ENCODE data around the gene STEAP2.

Gene STEAP2

DNA sequence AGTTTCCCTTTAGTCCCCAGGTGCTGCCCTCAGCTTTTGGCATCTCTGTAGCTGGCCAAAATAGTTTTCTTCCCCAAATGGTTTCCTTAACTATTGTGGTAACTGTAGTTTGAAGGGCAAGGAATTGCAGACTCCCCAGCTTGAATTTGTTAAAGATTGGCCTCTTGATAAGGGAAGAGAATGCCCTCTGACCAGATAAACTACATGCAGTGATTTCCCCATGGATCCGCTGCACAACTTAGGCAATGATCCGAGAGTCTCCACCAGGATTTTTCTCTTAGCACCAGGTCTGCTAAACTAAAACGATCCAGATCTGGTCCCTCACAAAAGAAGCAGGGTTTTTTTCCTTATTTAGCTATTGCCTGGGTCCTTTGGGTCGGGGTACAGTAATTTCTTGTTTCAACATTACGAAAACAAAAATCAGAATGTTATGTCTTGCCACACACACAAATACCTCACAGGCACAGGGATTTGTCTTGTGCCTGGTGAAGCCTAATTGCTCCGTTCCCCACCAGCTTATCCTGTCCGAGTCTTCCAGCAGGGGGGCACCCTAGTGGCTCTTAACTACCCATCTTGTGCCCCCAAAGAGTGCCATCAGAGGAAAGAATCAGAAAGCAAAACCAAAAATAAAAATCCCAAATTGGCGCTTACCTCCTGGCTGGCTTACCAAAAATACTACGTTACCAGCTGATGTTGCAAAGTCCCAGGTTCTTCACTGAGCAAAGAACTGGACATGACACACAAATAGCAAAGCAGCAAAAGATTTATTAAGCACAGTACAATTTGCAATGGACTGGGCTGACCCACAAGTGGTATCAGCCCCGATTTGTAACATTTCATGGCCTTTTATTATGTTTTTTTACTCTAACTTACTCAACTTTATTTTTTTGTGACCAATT is 16.4 kb upstream of the STEAP2 start:
- Histone ChIP-seq H3K36me3 (ENCODE audit: control insufficient read depth, insufficient read depth, low read length) (no peaks in the 10 kb centered on the region), H3K4me3 (ENCODE audit: extremely low read depth, insufficient read depth, low read length, poor library complexity, severe bottlenecking) (no peak overlapping the region), H3K4me1 (ENCODE audit: control insufficient read depth, insufficient read depth, low read length, poor library complexity, severe bottlenecking) (no peaks in the 10 kb centered on the region), H3K27ac (ENCODE audit: low read depth, low read length, severe bottlenecking) (no peak overlapping the region), H3K9me3 (ENCODE audit: control insufficient read depth, low read length) (peaks cover 11% of the 10 kb centered on the region)
- WGBS, 2 experiments (ENCODE audit: insufficient coverage in 2 of 2) = 76 to 78% methylated on average over 9 of the region's 10 CpGs

DNA sequence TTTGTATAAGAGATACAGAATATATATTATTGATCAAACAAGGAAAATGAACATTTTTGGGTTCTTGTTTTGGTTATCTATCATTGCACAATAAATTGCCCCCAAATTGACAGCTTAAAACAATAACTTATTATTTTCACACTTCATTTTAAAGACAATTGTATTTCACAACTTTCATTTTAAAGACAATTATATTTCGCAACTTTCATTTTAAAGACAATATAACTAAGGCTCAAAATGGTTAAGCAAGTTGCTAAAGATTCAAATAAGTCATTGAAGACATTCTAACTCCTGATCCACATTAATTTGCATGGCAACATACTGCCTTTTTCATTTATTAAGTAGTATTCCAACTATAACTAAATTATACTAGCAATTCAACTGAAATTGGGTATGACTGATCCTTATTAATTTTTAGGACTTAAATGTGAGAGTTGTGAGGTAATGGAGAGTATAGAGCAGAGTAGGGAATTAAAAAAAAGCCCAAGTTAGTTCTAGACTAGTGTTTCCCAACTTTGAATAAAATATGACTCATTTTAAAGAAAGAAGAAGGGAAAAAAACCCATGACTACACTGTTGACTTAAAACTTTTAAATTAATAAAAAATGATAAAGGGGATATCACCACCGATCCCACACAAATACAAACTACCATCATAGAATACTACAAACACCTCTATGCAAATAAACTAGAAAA is 9.9 kb upstream of the STEAP2 start:
- H3K36me3 ChIP-seq (ENCODE audit: control insufficient read depth, insufficient read depth, low read length) = no peaks in the 10 kb centered on the region
- no peaks in the 10 kb centered on the region for H3K4me1 ChIP-seq (ENCODE audit: control insufficient read depth, insufficient read depth, low read length, poor library complexity, severe bottlenecking)
- H3K4me3 ChIP-seq (ENCODE audit: extremely low read depth, insufficient read depth, low read length, poor library complexity, severe bottlenecking) = no peak overlapping the region
- H3K27ac ChIP-seq (ENCODE audit: low read depth, low read length, severe bottlenecking) = no peak overlapping the region
- H3K9me3 ChIP-seq (ENCODE audit: control insufficient read depth, low read length) = no peaks in the 10 kb centered on the region
- 100% methylated on average over 1 of the region's 2 CpGs; no CpG with 5 or more reads in 1 of the 2 experiments for WGBS, 2 experiments (ENCODE audit: insufficient coverage in 2 of 2)

DNA sequence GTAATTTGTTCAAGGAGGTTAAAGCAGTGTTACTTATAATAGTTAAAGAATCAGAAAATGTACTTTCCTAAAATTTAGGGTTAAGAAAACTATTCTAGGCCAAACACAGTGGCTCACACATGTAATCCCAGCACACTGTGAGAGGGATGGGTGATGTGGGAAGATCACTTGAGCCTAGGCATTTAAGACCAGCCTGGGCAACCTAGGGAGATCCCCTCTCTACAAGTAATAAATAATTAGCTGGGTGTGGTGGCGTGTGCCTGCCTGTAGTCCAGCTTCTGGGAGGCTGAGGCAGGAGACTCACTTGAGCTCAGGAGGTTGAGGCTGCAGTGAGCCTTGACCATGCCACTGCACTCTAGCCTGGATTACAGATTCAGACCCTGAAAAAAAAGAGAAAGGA is 3.6 kb upstream of the STEAP2 start:
- no peak overlapping the region for H3K4me3 ChIP-seq (ENCODE audit: extremely low read depth, insufficient read depth, low read length, poor library complexity, severe bottlenecking)
- H3K4me1 ChIP-seq (ENCODE audit: control insufficient read depth, insufficient read depth, low read length, poor library complexity, severe bottlenecking) = peaks cover 4% of the 10 kb centered on the region
- H3K36me3 ChIP-seq (ENCODE audit: control insufficient read depth, insufficient read depth, low read length) = no peaks in the 10 kb centered on the region
- no CpG with 5 or more reads among the region's 1 CpG for whole genome bisulfite sequencing, 2 experiments (ENCODE audit: insufficient coverage in 2 of 2)
- H3K9me3 ChIP-seq (ENCODE audit: control insufficient read depth, low read length) = no peaks in the 10 kb centered on the region
- H3K27ac ChIP-seq (ENCODE audit: low read depth, low read length, severe bottlenecking) = no peak overlapping the region

DNA sequence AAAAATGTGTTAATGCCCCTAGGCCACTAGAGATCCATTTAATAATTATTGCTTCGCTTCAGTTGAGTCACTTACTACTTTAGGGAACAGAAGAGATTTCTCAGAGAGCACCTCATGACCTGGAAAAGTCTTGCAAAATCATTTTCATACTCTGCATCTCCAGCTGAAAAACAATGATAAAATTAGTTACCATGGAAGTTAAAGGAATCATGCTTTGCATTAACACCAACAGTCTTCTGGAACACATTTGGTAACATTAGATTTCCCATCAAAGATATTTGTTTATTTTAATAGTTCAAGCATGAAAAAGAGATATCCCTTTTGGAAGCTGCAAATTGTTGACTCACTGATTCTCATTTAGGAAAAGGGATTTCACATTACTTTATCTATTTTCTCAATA is 1.8 kb upstream of the STEAP2 start:
- H3K4me3 ChIP-seq (ENCODE audit: extremely low read depth, insufficient read depth, low read length, poor library complexity, severe bottlenecking) = no peak overlapping the region
- 100% methylated on average over 1 of the region's 1 CpG; no CpG with 5 or more reads in 1 of the 2 experiments for WGBS, 2 experiments (ENCODE audit: insufficient coverage in 2 of 2)
- no peaks in the 10 kb centered on the region for H3K9me3 ChIP-seq (ENCODE audit: control insufficient read depth, low read length)
- no peak overlapping the region for H3K27ac ChIP-seq (ENCODE audit: low read depth, low read length, severe bottlenecking)
- H3K36me3 ChIP-seq (ENCODE audit: control insufficient read depth, insufficient read depth, low read length) = no peaks in the 10 kb centered on the region
- H3K4me1 ChIP-seq (ENCODE audit: control insufficient read depth, insufficient read depth, low read length, poor library complexity, severe bottlenecking) = peaks cover 4% of the 10 kb centered on the region

DNA sequence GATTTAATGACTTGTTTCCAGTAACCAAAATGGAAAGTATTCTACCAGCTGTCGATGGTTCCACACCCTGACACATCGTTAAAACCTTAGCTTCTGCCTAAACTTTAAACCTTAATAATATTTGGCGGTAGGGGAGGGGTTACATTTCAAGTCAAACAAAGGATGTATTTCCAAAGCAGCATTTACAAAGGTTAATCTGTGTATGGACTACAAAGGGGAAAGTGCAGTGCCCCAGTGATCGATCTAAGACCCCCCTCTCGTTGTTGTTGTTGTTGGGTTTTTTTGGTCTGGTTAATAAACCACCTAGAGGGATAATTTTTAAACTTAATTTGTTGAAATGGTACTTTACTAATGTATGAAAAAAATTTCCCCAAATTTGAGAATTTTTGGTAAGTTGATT is 1.1 kb upstream of the STEAP2 start:
- no peak overlapping the region for H3K27ac ChIP-seq (ENCODE audit: low read depth, low read length, severe bottlenecking)
- H3K9me3 ChIP-seq (ENCODE audit: control insufficient read depth, low read length) = no peaks in the 10 kb centered on the region
- no peaks in the 10 kb centered on the region for H3K36me3 ChIP-seq (ENCODE audit: control insufficient read depth, insufficient read depth, low read length)
- H3K4me1 ChIP-seq (ENCODE audit: control insufficient read depth, insufficient read depth, low read length, poor library complexity, severe bottlenecking) = peaks cover 4% of the 10 kb centered on the region
- WGBS, 2 experiments (ENCODE audit: insufficient coverage in 2 of 2) = no CpG with 5 or more reads among the region's 5 CpGs
- H3K4me3 ChIP-seq (ENCODE audit: extremely low read depth, insufficient read depth, low read length, poor library complexity, severe bottlenecking) = no peak overlapping the region

DNA sequence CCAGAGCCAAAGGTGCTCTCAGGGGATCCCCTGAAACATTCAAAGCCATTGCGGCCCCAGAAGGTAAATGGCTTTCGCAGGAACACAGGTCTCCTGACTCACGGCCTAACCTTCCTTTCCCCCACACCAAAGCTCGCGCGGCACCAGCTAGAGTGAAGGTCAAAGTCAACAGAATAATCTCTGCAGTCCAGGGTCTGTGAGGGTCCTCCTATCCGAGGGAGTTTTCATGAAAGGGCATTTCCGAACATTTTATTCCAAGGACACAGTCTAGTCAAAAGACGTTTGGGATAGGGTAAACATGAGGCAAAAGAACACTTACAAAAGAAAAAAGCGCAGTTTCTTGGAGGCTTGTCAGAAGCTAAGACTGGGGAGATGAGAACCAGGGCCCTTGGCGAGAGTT is 559 bp upstream of the STEAP2 start:
- 10 to 12% methylated on average over 8 to 9 of the region's 11 CpGs for WGBS, 2 experiments (ENCODE audit: insufficient coverage in 2 of 2)
- peak overlapping the region; percentile 51 for H3K4me3 ChIP-seq (ENCODE audit: extremely low read depth, insufficient read depth, low read length, poor library complexity, severe bottlenecking)
- no peaks in the 10 kb centered on the region for H3K9me3 ChIP-seq (ENCODE audit: control insufficient read depth, low read length)
- H3K4me1 ChIP-seq (ENCODE audit: control insufficient read depth, insufficient read depth, low read length, poor library complexity, severe bottlenecking) = peaks cover 4% of the 10 kb centered on the region
- H3K36me3 ChIP-seq (ENCODE audit: control insufficient read depth, insufficient read depth, low read length) = no peaks in the 10 kb centered on the region
- H3K27ac ChIP-seq (ENCODE audit: low read depth, low read length, severe bottlenecking) = no peak overlapping the region

DNA sequence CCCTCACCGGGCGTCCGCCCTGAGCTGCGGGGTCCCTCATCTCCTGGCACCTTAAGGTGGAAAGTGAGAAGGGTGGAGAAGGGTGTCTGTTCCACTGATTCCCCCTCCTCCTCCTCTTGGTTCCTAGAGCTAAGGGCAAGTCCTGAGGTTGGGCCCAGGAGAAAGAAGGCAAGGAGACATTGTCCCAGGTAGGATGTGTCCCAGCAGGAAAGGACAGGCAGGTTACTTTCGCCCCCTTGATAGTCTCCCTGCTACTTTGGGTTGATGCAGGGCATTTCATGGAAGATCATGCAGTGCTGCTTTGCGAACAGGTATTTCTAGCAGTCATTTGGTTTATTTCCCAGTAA is 582 bp downstream of the STEAP2 start:
- Histone ChIP-seq H3K27ac (ENCODE audit: low read depth, low read length, severe bottlenecking) (no peak overlapping the region), H3K36me3 (ENCODE audit: control insufficient read depth, insufficient read depth, low read length) (no peaks in the 10 kb centered on the region), H3K4me3 (ENCODE audit: extremely low read depth, insufficient read depth, low read length, poor library complexity, severe bottlenecking) (peak overlapping the region; percentile 51), H3K4me1 (ENCODE audit: control insufficient read depth, insufficient read depth, low read length, poor library complexity, severe bottlenecking) (peaks cover 4% of the 10 kb centered on the region), H3K9me3 (ENCODE audit: control insufficient read depth, low read length) (no peaks in the 10 kb centered on the region)
- 0% methylated on average over 1 of the region's 6 CpGs for WGBS, 2 experiments (ENCODE audit: insufficient coverage in 2 of 2)

DNA sequence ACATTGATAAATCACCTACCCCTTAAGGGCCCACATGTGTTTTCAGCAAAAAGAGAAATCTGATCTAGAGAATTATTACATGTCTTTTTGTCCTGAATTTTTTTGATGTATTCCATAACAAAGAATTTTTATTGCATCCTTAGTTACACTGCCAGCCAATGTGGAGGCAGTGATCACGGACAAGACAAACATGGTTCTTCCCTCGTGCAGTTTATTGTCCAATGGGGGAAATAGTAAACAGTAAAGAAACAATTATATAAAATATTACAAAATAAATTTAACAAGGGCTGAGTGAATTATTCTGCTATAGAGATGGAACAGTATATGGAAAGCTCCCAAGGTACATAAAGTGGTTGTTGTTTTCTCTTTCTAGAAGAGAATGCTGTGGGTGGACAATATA is 2.0 kb downstream of the STEAP2 start:
- H3K27ac ChIP-seq (ENCODE audit: low read depth, low read length, severe bottlenecking) = no peak overlapping the region
- H3K4me1 ChIP-seq (ENCODE audit: control insufficient read depth, insufficient read depth, low read length, poor library complexity, severe bottlenecking) = peaks cover 4% of the 10 kb centered on the region
- no peaks in the 10 kb centered on the region for H3K36me3 ChIP-seq (ENCODE audit: control insufficient read depth, insufficient read depth, low read length)
- no CpG with 5 or more reads among the region's 2 CpGs for WGBS, 2 experiments (ENCODE audit: insufficient coverage in 2 of 2)
- H3K9me3 ChIP-seq (ENCODE audit: control insufficient read depth, low read length) = no peaks in the 10 kb centered on the region
- H3K4me3 ChIP-seq (ENCODE audit: extremely low read depth, insufficient read depth, low read length, poor library complexity, severe bottlenecking) = no peak overlapping the region

DNA sequence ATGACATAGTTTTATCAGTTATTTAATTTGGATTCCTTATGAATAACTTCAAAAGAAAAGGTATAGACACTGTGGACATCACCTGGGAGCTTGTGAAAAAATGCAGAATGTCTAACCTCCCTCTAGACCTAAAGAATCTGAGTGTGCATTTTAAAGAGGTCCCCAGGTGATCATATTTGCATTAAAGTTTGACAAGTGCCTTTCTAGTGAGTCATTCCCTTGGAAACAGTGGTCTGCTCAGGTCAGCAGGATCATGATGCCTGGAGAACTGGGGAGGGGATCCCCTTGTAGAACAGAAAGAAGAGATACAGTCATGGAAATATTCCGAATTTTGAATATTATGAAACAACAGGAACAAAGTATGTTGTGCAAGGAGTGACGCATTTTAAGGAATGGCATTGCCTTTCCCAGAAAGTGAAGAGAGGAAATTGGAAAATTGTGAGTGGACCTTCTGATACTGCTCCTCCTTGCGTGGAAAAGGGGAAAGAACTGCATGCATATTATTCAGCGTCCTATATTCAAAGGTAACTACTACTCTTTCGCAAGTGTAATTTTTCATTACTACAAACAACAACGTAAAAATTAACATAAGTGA is 4.6 kb downstream of the STEAP2 start:
- 82 to 89% methylated on average over 2 to 3 of the region's 6 CpGs for WGBS, 2 experiments (ENCODE audit: insufficient coverage in 2 of 2)
- Histone ChIP-seq H3K36me3 (ENCODE audit: control insufficient read depth, insufficient read depth, low read length) (no peaks in the 10 kb centered on the region), H3K27ac (ENCODE audit: low read depth, low read length, severe bottlenecking) (no peak overlapping the region), H3K9me3 (ENCODE audit: control insufficient read depth, low read length) (no peaks in the 10 kb centered on the region), H3K4me1 (ENCODE audit: control insufficient read depth, insufficient read depth, low read length, poor library complexity, severe bottlenecking) (peaks cover 4% of the 10 kb centered on the region), H3K4me3 (ENCODE audit: extremely low read depth, insufficient read depth, low read length, poor library complexity, severe bottlenecking) (no peak overlapping the region)

DNA sequence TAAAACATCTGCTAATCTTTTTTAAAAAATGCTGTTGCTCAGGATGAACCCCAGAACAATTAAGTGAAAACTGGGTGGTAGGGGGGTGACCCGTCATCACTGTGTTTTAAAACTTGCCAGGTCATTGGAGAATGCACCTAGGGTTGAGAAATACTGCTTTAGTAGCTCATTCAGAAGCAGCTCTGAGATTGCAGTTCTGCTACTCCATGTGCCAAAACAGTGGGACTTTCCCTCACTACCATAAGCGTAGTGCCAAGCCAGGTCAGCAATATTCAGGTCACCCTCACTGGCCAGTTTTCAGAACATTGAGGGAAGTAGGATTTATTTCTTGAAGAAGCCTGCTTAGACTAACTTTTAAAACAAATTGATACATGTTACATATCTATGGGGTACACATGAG is 5.2 kb downstream of the STEAP2 start:
- WGBS, 2 experiments (ENCODE audit: insufficient coverage in 2 of 2) = 75 to 100% methylated on average over 1 of the region's 2 CpGs

DNA sequence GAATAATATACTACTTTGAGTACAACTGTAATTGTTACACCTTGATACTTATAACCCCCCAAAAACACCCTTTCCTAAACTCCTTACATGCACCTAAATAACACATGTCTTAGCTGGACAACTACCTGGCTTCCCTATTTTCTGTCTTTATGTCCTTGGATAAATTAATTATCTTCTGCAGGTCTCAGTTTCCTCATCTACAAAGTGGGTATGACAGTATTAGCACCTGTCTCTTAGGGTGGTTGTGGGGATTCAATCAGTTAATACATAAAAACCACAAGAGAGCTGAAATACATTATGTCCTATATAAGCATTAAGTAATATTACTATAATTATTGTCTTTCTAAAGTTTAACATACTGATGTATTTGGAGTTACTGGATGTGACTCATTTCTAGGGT is 10.8 kb downstream of the STEAP2 start:
- H3K4me3 ChIP-seq (ENCODE audit: extremely low read depth, insufficient read depth, low read length, poor library complexity, severe bottlenecking) = no peak overlapping the region
- H3K9me3 ChIP-seq (ENCODE audit: control insufficient read depth, low read length) = no peaks in the 10 kb centered on the region
- no peaks in the 10 kb centered on the region for H3K4me1 ChIP-seq (ENCODE audit: control insufficient read depth, insufficient read depth, low read length, poor library complexity, severe bottlenecking)
- H3K36me3 ChIP-seq (ENCODE audit: control insufficient read depth, insufficient read depth, low read length) = no peaks in the 10 kb centered on the region
- H3K27ac ChIP-seq (ENCODE audit: low read depth, low read length, severe bottlenecking) = no peak overlapping the region

More for the DNA sequence above, 5.2 kb downstream of the STEAP2 start:
- H3K27ac ChIP-seq (ENCODE audit: low read depth, low read length, severe bottlenecking) = no peak overlapping the region
- peaks cover 4% of the 10 kb centered on the region for H3K4me1 ChIP-seq (ENCODE audit: control insufficient read depth, insufficient read depth, low read length, poor library complexity, severe bottlenecking)
- H3K36me3 ChIP-seq (ENCODE audit: control insufficient read depth, insufficient read depth, low read length) = no peaks in the 10 kb centered on the region
- no peaks in the 10 kb centered on the region for H3K9me3 ChIP-seq (ENCODE audit: control insufficient read depth, low read length)
- H3K4me3 ChIP-seq (ENCODE audit: extremely low read depth, insufficient read depth, low read length, poor library complexity, severe bottlenecking) = no peak overlapping the region
